C4-2B (cell line): Measurements from ENCODE around the gene XIAP.

Source experiments
- CTCF ChIP-seq: fragments of 450-650 bp; conservative IDR thresholded peaks from 2 replicates; pipeline ENCODE4 v1.5.1; 2017; ENCODE audit warnings: mild to moderate bottlenecking
- ZFX ChIP-seq: fragments of 450-650 bp; IDR thresholded peaks from 2 replicates; pipeline ENCODE4 v1.6.1; 2017

GRCh38 chrX:123962794-123963373 is 103.0 kb downstream of the XIAP start:
- TF ChIP-seq CTCF (no peak), ZFX (no peak)
